ENCODE data around the gene IP6K3. TPM values are rescaled to one million over a fixed set of nuclear protein-coding genes. Genes with fewer than 3 reads are reported as not detected.

Gene IP6K3
- total and polyA plus RNA-seq, 2 experiments from 2014 or later = 0.14 to 0.16 TPM

GRCh38 chr6:33678932-33679490 is 67.7 kb downstream of the IP6K3 start:
- Mint-ChIP-seq H3K4me3 (no peak overlapping the region), H3K27ac (no peak overlapping the region), H3K4me1 (no peaks in the 10 kb centered on the region), H3K27me3 (ENCODE audit: insufficient read depth, low read depth, poor library complexity) (peaks cover 10% of the 10 kb centered on the region), H3K9me3 (no peaks in the 10 kb centered on the region), H3K36me3 (ENCODE audit: low read depth) (peaks cover 41% of the 10 kb centered on the region)
- H3K4me2 ChIP-seq = no peak overlapping the region
- H3F3A ChIP-seq (replicated peaks; ENCODE audit: low read depth) = no peaks in the 10 kb centered on the region
- H3K27ac ChIP-seq (ENCODE audit: low read depth) = no peak overlapping the region
- no peaks in the 10 kb centered on the region for H3K79me2 ChIP-seq (replicated peaks; ENCODE audit: insufficient read depth)
- no peaks in the 10 kb centered on the region for H3K9me2 ChIP-seq (ENCODE audit: insufficient read depth)
- no peak overlapping the region for H3K4me3 ChIP-seq
- H3K4me1 ChIP-seq (ENCODE audit: insufficient read depth) = no peaks in the 10 kb centered on the region
- no peaks in the 10 kb centered on the region for H3K36me3 ChIP-seq (ENCODE audit: insufficient read depth)
- no peak for TF ChIP-seq EZH2 (IDR thresholded peaks at IDR 0.05; ENCODE audit: low read depth, unreplicated experiment)
- TF ChIP-seq, protein P1, sequence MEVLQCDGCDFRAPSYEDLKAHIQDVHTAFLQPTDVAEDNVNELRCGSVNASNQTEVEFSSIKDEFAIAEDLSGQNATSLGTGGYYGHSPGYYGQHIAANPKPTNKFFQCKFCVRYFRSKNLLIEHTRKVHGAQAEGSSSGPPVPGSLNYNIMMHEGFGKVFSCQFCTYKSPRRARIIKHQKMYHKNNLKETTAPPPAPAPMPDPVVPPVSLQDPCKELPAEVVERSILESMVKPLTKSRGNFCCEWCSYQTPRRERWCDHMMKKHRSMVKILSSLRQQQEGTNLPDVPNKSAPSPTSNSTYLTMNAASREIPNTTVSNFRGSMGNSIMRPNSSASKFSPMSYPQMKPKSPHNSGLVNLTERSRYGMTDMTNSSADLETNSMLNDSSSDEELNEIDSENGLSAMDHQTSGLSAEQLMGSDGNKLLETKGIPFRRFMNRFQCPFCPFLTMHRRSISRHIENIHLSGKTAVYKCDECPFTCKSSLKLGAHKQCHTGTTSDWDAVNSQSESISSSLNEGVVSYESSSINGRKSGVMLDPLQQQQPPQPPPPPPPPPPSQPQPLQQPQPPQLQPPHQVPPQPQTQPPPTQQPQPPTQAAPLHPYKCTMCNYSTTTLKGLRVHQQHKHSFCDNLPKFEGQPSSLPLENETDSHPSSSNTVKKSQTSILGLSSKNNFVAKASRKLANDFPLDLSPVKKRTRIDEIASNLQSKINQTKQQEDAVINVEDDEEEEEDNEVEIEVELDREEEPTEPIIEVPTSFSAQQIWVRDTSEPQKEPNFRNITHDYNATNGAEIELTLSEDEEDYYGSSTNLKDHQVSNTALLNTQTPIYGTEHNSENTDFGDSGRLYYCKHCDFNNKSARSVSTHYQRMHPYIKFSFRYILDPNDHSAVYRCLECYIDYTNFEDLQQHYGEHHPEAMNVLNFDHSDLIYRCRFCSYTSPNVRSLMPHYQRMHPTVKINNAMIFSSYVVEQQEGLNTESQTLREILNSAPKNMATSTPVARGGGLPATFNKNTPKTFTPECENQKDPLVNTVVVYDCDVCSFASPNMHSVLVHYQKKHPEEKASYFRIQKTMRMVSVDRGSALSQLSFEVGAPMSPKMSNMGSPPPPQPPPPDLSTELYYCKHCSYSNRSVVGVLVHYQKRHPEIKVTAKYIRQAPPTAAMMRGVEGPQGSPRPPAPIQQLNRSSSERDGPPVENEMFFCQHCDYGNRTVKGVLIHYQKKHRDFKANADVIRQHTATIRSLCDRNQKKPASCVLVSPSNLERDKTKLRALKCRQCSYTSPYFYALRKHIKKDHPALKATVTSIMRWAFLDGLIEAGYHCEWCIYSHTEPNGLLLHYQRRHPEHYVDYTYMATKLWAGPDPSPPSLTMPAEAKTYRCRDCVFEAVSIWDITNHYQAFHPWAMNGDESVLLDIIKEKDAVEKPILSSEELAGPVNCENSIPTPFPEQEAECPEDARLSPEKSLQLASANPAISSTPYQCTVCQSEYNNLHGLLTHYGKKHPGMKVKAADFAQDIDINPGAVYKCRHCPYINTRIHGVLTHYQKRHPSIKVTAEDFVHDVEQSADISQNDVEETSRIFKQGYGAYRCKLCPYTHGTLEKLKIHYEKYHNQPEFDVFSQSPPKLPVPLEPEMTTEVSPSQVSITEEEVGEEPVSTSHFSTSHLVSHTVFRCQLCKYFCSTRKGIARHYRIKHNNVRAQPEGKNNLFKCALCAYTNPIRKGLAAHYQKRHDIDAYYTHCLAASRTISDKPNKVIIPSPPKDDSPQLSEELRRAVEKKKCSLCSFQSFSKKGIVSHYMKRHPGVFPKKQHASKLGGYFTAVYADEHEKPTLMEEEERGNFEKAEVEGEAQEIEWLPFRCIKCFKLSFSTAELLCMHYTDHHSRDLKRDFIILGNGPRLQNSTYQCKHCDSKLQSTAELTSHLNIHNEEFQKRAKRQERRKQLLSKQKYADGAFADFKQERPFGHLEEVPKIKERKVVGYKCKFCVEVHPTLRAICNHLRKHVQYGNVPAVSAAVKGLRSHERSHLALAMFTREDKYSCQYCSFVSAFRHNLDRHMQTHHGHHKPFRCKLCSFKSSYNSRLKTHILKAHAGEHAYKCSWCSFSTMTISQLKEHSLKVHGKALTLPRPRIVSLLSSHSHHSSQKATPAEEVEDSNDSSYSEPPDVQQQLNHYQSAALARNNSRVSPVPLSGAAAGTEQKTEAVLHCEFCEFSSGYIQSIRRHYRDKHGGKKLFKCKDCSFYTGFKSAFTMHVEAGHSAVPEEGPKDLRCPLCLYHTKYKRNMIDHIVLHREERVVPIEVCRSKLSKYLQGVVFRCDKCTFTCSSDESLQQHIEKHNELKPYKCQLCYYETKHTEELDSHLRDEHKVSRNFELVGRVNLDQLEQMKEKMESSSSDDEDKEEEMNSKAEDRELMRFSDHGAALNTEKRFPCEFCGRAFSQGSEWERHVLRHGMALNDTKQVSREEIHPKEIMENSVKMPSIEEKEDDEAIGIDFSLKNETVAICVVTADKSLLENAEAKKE (CRISPR knock-in tag; IDR thresholded peaks at IDR 0.05) = no peak
- no peak for TF ChIP-seq CREB1 (CRISPR knock-in tag; IDR thresholded peaks at IDR 0.05; ENCODE audit: low read depth)
- TF ChIP-seq POLR2AphosphoS5 (IDR thresholded peaks at IDR 0.05; ENCODE audit: low read depth) = no peak
- TF ChIP-seq, protein P2, sequence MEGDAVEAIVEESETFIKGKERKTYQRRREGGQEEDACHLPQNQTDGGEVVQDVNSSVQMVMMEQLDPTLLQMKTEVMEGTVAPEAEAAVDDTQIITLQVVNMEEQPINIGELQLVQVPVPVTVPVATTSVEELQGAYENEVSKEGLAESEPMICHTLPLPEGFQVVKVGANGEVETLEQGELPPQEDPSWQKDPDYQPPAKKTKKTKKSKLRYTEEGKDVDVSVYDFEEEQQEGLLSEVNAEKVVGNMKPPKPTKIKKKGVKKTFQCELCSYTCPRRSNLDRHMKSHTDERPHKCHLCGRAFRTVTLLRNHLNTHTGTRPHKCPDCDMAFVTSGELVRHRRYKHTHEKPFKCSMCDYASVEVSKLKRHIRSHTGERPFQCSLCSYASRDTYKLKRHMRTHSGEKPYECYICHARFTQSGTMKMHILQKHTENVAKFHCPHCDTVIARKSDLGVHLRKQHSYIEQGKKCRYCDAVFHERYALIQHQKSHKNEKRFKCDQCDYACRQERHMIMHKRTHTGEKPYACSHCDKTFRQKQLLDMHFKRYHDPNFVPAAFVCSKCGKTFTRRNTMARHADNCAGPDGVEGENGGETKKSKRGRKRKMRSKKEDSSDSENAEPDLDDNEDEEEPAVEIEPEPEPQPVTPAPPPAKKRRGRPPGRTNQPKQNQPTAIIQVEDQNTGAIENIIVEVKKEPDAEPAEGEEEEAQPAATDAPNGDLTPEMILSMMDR (conservative IDR thresholded peaks at IDR 0.05; ENCODE audit: low read depth in 2 of 2) = no peak
- no peak for TF ChIP-seq JUNB (IDR thresholded peaks at IDR 0.05; ENCODE audit: unreplicated experiment)
- TF ChIP-seq ETS1 (IDR thresholded peaks at IDR 0.05) = no peak
- TF ChIP-seq NANOG (IDR thresholded peaks at IDR 0.05; ENCODE audit: borderline replicate concordance) = no peak
- H4K20me1 ChIP-seq (replicated peaks; ENCODE audit: insufficient read depth) = no peaks in the 10 kb centered on the region; the same call in 1 of the 2 replicates
- no peak for DNase-seq (ENCODE audit: low spot score)
- no peaks in the 10 kb centered on the region for H3K27me3 ChIP-seq (ENCODE audit: insufficient read depth)
- ATAC-seq = no peak
- H2AFZ ChIP-seq = no peak overlapping the region

Measured in GM23338 (cell line).